ENCODE data around the gene ALAS1. TPM values are rescaled to one million over a fixed set of nuclear protein-coding genes. Genes with fewer than 3 reads are reported as not detected.

The ALAS1 gene
- total and polyA plus RNA-seq, 2 of the 13 experiments (the other 11 are each of a cell fraction or from before 2014, with no cell fraction given): 36.0 to 43.2 TPM

DNA sequence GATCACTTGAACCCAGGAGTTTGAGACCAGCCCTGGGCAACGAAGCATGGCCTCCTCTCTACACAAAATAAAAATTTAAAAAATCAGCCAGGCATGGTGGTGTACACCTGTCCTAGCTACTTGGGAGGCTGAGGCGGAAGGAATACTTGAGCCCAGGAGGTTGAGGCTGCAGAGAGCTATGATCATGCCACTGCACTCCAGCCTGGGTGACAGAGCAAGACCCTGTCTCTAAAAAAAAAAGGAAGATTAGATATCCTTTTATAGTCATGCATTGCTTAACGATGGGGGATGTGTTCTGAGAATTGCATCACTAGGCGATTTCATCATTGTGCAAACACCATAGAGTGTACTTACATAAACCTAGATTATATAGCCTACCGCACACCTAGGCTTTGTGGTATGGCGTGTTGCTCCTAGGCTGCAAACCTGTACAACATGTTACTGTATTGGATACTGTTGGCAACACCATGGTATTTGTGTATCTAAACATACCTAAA is 12.6 kb downstream of the ALAS1 start (continued):
- TF ChIP-seq, protein P1, sequence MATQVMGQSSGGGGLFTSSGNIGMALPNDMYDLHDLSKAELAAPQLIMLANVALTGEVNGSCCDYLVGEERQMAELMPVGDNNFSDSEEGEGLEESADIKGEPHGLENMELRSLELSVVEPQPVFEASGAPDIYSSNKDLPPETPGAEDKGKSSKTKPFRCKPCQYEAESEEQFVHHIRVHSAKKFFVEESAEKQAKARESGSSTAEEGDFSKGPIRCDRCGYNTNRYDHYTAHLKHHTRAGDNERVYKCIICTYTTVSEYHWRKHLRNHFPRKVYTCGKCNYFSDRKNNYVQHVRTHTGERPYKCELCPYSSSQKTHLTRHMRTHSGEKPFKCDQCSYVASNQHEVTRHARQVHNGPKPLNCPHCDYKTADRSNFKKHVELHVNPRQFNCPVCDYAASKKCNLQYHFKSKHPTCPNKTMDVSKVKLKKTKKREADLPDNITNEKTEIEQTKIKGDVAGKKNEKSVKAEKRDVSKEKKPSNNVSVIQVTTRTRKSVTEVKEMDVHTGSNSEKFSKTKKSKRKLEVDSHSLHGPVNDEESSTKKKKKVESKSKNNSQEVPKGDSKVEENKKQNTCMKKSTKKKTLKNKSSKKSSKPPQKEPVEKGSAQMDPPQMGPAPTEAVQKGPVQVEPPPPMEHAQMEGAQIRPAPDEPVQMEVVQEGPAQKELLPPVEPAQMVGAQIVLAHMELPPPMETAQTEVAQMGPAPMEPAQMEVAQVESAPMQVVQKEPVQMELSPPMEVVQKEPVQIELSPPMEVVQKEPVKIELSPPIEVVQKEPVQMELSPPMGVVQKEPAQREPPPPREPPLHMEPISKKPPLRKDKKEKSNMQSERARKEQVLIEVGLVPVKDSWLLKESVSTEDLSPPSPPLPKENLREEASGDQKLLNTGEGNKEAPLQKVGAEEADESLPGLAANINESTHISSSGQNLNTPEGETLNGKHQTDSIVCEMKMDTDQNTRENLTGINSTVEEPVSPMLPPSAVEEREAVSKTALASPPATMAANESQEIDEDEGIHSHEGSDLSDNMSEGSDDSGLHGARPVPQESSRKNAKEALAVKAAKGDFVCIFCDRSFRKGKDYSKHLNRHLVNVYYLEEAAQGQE (IDR thresholded peaks at IDR 0.05; ENCODE audit: borderline replicate concordance in 1 of 2, low read depth in 1 of 2, low read length in 2 of 2): peak in 1 of 2 experiments; percentile 56; a peak in 1 of 4 replicates
- TF ChIP-seq, protein P2, sequence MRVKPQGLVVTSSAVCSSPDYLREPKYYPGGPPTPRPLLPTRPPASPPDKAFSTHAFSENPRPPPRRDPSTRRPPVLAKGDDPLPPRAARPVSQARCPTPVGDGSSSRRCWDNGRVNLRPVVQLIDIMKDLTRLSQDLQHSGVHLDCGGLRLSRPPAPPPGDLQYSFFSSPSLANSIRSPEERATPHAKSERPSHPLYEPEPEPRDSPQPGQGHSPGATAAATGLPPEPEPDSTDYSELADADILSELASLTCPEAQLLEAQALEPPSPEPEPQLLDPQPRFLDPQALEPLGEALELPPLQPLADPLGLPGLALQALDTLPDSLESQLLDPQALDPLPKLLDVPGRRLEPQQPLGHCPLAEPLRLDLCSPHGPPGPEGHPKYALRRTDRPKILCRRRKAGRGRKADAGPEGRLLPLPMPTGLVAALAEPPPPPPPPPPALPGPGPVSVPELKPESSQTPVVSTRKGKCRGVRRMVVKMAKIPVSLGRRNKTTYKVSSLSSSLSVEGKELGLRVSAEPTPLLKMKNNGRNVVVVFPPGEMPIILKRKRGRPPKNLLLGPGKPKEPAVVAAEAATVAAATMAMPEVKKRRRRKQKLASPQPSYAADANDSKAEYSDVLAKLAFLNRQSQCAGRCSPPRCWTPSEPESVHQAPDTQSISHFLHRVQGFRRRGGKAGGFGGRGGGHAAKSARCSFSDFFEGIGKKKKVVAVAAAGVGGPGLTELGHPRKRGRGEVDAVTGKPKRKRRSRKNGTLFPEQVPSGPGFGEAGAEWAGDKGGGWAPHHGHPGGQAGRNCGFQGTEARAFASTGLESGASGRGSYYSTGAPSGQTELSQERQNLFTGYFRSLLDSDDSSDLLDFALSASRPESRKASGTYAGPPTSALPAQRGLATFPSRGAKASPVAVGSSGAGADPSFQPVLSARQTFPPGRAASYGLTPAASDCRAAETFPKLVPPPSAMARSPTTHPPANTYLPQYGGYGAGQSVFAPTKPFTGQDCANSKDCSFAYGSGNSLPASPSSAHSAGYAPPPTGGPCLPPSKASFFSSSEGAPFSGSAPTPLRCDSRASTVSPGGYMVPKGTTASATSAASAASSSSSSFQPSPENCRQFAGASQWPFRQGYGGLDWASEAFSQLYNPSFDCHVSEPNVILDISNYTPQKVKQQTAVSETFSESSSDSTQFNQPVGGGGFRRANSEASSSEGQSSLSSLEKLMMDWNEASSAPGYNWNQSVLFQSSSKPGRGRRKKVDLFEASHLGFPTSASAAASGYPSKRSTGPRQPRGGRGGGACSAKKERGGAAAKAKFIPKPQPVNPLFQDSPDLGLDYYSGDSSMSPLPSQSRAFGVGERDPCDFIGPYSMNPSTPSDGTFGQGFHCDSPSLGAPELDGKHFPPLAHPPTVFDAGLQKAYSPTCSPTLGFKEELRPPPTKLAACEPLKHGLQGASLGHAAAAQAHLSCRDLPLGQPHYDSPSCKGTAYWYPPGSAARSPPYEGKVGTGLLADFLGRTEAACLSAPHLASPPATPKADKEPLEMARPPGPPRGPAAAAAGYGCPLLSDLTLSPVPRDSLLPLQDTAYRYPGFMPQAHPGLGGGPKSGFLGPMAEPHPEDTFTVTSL (CRISPR knock-in tag; IDR thresholded peaks at IDR 0.05; ENCODE audit: borderline replicate concordance): peak; percentile 83
- TF ChIP-seq ZMYM3 (CRISPR knock-in tag; IDR thresholded peaks at IDR 0.05) (peak; percentile 66; the same call in 1 of the 2 replicates), TAF15 (IDR thresholded peaks at IDR 0.05; ENCODE audit: low read depth, low read length, poor library complexity, severe bottlenecking) (no peak), ZNF7 (CRISPR knock-in tag; IDR thresholded peaks at IDR 0.05) (no peak), PPARG (CRISPR knock-in tag; conservative IDR thresholded peaks at IDR 0.05) (peak; percentile 86), IRF2 (CRISPR knock-in tag; IDR thresholded peaks at IDR 0.05) (peak; percentile 78), ZNF382 (CRISPR knock-in tag; IDR thresholded peaks at IDR 0.05; ENCODE audit: borderline replicate concordance) (no peak), ZNF205 (CRISPR knock-in tag; IDR thresholded peaks at IDR 0.05) (peak; percentile 67; the same call in 1 of the 2 replicates), ZFP36 (IDR thresholded peaks at IDR 0.05; ENCODE audit: borderline replicate concordance, low read depth, low read length, partially characterized antibody) (no peak), KAT8 (CRISPR knock-in tag; IDR thresholded peaks at IDR 0.05) (peak; percentile 85; the same call in 1 of the 2 replicates), ZNF563 (CRISPR knock-in tag; IDR thresholded peaks at IDR 0.05) (0 out of 2 replicates have a peak, but pooled peaks have one; percentile 29), HMG20A (CRISPR knock-in tag; IDR thresholded peaks at IDR 0.05; ENCODE audit: borderline replicate concordance) (peak; percentile 90), JUNB (CRISPR knock-in tag; IDR thresholded peaks at IDR 0.05; ENCODE audit: borderline replicate concordance) (peak; percentile 76; the same call in 1 of the 2 replicates), ZNF652 (CRISPR knock-in tag; IDR thresholded peaks at IDR 0.05; ENCODE audit: borderline replicate concordance, low read depth) (peak; percentile 14; the same call in 1 of the 2 replicates), ESRRA (CRISPR knock-in tag; IDR thresholded peaks at IDR 0.05; ENCODE audit: low read depth) (0 out of 2 replicates have a peak, but pooled peaks have one; percentile 44)
- TF ChIP-seq, protein P3, sequence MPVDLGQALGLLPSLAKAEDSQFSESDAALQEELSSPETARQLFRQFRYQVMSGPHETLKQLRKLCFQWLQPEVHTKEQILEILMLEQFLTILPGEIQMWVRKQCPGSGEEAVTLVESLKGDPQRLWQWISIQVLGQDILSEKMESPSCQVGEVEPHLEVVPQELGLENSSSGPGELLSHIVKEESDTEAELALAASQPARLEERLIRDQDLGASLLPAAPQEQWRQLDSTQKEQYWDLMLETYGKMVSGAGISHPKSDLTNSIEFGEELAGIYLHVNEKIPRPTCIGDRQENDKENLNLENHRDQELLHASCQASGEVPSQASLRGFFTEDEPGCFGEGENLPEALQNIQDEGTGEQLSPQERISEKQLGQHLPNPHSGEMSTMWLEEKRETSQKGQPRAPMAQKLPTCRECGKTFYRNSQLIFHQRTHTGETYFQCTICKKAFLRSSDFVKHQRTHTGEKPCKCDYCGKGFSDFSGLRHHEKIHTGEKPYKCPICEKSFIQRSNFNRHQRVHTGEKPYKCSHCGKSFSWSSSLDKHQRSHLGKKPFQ (CRISPR knock-in tag; IDR thresholded peaks at IDR 0.05; ENCODE audit: insufficient replicate concordance): no peak

Measured in HepG2 (cell line).